ENCODE data around the gene TAF11L9.

DNA sequence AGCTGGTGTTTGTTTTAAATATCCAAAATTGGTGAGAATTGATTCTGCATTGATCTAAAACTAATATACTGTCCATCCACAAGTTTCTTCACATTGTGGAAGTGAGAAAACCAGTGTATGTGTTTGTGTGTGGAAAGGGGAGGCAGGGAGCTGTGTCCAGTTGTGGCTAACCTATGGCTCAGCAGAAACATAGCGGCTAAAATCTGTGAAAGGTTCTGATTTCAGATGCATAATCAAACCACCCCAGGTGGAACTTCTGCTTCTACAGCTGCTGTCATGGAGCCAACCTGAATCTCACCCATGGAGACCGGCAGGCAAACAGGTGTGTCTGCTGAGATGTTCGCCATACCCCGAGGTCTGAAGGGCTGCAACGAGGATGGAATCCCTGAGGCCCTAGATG, 40.0 kb upstream of the TAF11L9 start, which contains the start of gene TAF11L14:
- TF ChIP-seq, protein P1, sequence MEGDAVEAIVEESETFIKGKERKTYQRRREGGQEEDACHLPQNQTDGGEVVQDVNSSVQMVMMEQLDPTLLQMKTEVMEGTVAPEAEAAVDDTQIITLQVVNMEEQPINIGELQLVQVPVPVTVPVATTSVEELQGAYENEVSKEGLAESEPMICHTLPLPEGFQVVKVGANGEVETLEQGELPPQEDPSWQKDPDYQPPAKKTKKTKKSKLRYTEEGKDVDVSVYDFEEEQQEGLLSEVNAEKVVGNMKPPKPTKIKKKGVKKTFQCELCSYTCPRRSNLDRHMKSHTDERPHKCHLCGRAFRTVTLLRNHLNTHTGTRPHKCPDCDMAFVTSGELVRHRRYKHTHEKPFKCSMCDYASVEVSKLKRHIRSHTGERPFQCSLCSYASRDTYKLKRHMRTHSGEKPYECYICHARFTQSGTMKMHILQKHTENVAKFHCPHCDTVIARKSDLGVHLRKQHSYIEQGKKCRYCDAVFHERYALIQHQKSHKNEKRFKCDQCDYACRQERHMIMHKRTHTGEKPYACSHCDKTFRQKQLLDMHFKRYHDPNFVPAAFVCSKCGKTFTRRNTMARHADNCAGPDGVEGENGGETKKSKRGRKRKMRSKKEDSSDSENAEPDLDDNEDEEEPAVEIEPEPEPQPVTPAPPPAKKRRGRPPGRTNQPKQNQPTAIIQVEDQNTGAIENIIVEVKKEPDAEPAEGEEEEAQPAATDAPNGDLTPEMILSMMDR (conservative IDR thresholded peaks at IDR 0.05; ENCODE audit: low read length) = no peak
- no peak for TF ChIP-seq EZH2phosphoT487 (IDR thresholded peaks at IDR 0.05; ENCODE audit: borderline replicate concordance, low read depth, low read length)
